HG02852 (cell line): ENCODE results near the gene TAF11L7.
"Not testable (repeated sequence)": the region's sequence is repeated elsewhere in the genome, so short reads cannot be mapped to it uniquely, and the experiment has no call there.

ENCODE experiments used
- ATAC-seq: cut with Tn5 transposase; IDR thresholded peaks from one replicate; pipeline ENCODE4 v1.9.1; 2021; ENCODE audit warnings: mild to moderate bottlenecking, moderate library complexity; ENCODE audit not compliant: unreplicated experiment

TAF11L7 gene

DNA sequence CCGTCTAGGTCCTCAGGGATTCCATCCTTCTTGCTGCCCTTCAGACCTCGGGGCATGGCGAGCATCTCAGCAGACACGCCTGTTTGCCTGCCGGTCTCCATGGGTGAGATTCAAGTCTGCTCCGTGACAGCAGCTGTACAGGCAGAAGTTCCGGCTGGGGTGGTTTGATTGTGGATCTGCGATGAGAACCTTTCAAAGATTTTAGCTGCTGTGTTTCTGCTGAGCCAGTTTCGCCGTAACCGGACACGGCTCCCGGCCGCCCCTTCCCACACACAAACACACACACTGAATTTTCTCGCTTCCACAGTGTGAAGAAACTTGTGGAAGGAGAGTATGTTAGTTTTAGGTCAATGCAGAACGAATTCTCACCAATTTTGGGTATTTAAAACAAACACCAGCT lies at the start of gene TAF11L7:
Gene TAF11L7, minus strand, starts transcription at position 101 of the 400 bp plus-strand sequence.
- ATAC-seq: not testable (repeated sequence)

DNA sequence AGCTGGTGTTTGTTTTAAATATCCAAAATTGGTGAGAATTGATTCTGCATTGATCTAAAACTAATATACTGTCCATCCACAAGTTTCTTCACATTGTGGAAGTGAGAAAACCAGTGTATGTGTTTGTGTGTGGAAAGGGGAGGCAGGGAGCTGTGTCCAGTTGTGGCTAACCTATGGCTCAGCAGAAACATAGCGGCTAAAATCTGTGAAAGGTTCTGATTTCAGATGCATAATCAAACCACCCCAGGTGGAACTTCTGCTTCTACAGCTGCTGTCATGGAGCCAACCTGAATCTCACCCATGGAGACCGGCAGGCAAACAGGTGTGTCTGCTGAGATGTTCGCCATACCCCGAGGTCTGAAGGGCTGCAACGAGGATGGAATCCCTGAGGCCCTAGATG lies 48.6 kb upstream of the TAF11L7 start, which contains the start of gene TAF11L14:
Gene TAF11L14, plus strand, starts transcription at position 301 of the 400 bp plus-strand sequence.
- no peak for ATAC-seq

- not testable (repeated sequence) for ATAC-seq
Measured at GRCh38 chr5:17631788-17632187, 46.2 kb upstream of the TAF11L7 start, which contains the start of gene TAF11L13. Gene TAF11L13 (plus strand): TSS chr5:17632088.

DNA sequence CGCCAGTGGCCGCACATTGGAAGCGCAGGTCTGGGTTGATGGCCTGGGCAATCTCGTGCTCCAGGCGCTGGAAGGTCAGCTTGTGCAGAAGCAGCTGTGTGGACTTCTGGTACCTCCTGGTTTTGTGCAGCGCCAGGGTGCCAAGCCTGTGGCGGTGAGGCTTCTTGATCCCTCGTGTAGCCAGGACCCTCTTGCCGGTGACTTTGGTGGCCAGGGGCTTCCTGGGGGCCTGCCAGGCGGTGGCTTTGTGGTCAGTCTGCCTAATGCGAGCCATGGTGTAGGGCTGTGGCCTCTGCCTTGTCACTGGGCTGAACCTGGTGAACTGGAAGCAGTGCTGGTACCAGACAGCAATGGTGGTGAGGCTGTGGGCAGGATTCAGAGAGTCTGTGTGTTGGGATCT lies 40.1 kb upstream of the TAF11L7 start:
- no peak for ATAC-seq

DNA sequence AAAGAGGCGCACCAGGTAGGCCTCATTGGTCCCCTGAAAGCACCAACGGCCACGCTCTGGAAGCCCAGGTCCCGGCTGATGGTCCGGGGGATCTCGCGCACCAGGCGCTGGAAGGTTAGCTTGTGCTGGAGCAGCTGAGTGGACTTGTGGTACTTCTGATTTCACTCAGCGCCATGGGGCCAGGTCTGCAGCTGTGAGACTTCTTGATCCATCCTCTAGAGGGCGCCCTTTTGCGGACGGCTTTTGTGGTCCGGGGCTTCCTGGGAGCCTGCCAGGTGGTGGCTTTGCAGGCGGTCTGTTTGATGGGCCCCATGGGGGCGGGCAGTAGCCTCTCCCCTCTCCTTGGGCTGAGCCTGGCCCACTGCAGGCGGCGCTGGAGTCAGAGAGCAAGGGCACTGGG lies 35.1 kb upstream of the TAF11L7 start:
- no peak for ATAC-seq

GRCh38 chr5:17619354-17619753 lies 33.8 kb upstream of the TAF11L7 start:
- no peak for ATAC-seq

DNA sequence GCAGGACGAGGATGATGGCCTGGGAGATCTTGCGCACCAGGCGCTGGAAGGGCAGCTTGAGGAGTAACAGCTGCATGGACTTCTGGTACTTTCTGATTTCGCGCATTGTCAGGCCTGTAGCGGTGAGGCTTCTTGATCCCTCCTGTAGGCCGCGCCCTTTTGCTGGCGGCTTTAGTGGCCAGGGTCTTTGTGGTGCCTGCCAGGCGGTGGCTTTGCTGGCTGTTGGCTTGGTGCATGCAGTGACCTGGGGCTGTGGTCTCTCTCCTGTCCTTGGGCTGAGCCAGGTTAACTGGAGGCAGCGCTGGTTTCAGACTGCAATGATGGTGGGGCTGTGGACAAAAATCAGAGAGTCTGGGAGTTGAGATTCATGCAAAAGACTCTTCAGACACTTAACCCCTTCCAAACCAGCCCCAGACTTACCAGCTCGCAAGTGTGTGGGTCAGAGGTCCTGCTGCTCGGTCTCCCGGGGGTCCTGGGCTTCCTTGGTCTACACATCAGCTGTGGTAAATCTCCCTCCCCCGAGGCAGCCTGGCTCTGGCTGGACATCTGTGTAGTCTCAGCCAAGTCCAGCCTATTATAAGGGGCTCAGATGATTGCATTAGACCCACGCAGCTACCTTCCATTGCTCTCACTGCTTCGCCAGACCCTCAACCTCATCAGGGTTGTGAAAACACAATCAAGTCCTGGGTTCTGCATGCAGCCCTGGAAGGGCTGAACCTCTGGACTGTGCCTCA lies 29.5 kb upstream of the TAF11L7 start:
- ATAC-seq: no peak

DNA sequence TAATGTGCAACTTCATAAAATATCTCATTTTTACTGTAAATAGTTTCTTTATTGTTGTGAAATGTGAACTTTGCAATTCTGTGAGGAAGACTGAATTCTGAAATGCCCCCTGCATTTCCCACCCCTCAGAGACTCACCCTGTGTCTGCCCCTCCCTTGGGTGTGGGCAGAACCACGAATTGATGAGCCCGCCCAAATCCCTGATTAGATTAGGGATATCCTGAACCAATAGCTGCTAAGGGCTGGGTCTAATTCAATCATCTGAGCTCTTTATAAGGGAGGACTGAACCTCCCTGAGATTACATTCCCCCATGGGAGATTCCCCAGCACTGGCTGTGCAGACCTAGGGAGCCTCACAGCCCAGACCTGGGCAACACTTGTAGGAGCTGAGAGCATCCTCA lies 24.5 kb upstream of the TAF11L7 start, which contains the start of gene TAF11L12:
Gene TAF11L12, plus strand, starts transcription at position 301 of the 400 bp plus-strand sequence.
- ATAC-seq: not testable (repeated sequence)

- ATAC-seq: not testable (repeated sequence)
Measured at GRCh38 chr5:17607461-17607860, 21.9 kb upstream of the TAF11L7 start.

GRCh38 chr5:17604951-17605350 lies 19.4 kb upstream of the TAF11L7 start:
- ATAC-seq: no peak

DNA sequence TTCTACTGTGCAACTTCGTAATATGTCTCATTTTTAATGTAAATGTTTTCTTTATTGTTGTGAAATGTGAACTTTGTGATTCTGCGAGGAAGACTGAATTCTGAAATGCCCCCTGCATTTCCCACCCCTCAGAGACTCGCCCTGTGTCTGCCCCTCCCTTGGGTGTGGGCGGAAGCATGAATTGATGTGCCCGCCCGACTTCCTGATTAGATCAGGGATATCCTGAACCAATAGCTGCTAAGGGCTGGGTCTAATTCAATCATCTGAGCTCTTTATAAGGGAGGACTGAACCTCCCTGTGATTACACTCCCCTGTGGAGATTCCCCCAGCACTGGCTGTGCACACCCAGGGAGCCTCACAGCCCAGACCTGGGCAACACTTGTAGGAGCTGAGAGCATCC lies 18.3 kb upstream of the TAF11L7 start, which contains the start of gene TAF11L11:
Gene TAF11L11, plus strand, starts transcription at position 304 of the 400 bp plus-strand sequence.
- not testable (repeated sequence) for ATAC-seq

GRCh38 chr5:17597728-17598127 lies 12.2 kb upstream of the TAF11L7 start, which contains the start of gene TAF11L10:
Gene TAF11L10 (minus strand): TSS chr5:17597828.
- not testable (repeated sequence) for ATAC-seq

- ATAC-seq: not testable (repeated sequence)
Measured at GRCh38 chr5:17594255-17594654, 8.7 kb upstream of the TAF11L7 start, which contains the start of gene TAF11L9. Gene TAF11L9 (minus strand): TSS chr5:17594394.

- not testable (repeated sequence) for ATAC-seq
Measured at GRCh38 chr5:17590860-17591259, 5.3 kb upstream of the TAF11L7 start, which contains the start of gene TAF11L8. Gene TAF11L8 (minus strand): TSS chr5:17590960.
